Fibroblast of lung (primary cell): ENCODE data around the gene TMEM179. TPM values are rescaled to one million over a fixed set of nuclear protein-coding genes. Genes with fewer than 3 reads are reported as not detected.

Experiments used
- DNase-seq, 2 donors: peaks; one replicate each; pipeline versions ENCODE4 v3.0.0 to v3.0.0-alpha.2; 2010; ENCODE audit warnings: low read depth in 2 of 2
- H2AFZ ChIP-seq: 2 replicates; pipeline ENCODE4 v1.5.1; 2012; ENCODE audit warnings: low read length, control low read depth, inconsistent platforms
- H3K27ac ChIP-seq: 2 replicates; pipeline ENCODE4 v1.5.1; 2011; ENCODE audit warnings: low read length, control low read depth; ENCODE audit not compliant: insufficient read depth
- H3K27me3 ChIP-seq: 2 replicates; pipeline ENCODE4 v1.5.1; 2011; ENCODE audit warnings: mild to moderate bottlenecking, low read length; ENCODE audit not compliant: control insufficient read depth, insufficient read depth
- H3K36me3 ChIP-seq: 2 replicates; pipeline ENCODE4 v1.5.1; 2011; ENCODE audit warnings: low read length; ENCODE audit not compliant: control insufficient read depth, insufficient read depth
- H3K4me1 ChIP-seq: 2 replicates; pipeline ENCODE4 v1.5.1; 2011; ENCODE audit warnings: low read length; ENCODE audit not compliant: control insufficient read depth, insufficient read depth; ENCODE audit errors: extremely low read depth
- H3K4me2 ChIP-seq: 2 replicates; pipeline ENCODE4 v1.5.1; 2011; ENCODE audit warnings: low read length, control low read depth; ENCODE audit not compliant: insufficient read depth; ENCODE audit errors: extremely low read depth
- H3K4me3 ChIP-seq, 4 experiments: fragments of 200-600 bp in 1 of 4; sonication (generic) in 1 of 4; replicated peaks in 1 of 4; 2 replicates each; pipeline ENCODE4 v1.5.1; 2011 to 2016; ENCODE audit warnings: low read length in 4 of 4, low read depth in 3 of 4, mild to moderate bottlenecking in 3 of 4, control low read depth in 2 of 4, inconsistent platforms in 1 of 4, mixed read lengths in 1 of 4; ENCODE audit not compliant: insufficient read depth in 1 of 4; ENCODE audit errors: control extremely low read depth in 1 of 4
- H3K79me2 ChIP-seq: 2 replicates; pipeline ENCODE4 v1.5.1; 2012; ENCODE audit warnings: mild to moderate bottlenecking, low read length, inconsistent platforms; ENCODE audit not compliant: control insufficient read depth, insufficient read depth
- H3K9ac ChIP-seq: 2 replicates; pipeline ENCODE4 v1.5.1; 2011; ENCODE audit warnings: mild to moderate bottlenecking, low read length, control low read depth; ENCODE audit not compliant: insufficient read depth
- H3K9me3 ChIP-seq: 2 replicates; pipeline ENCODE4 v1.5.1; 2012; ENCODE audit warnings: low read depth, low read length; ENCODE audit not compliant: control insufficient read depth, insufficient read depth
- H4K20me1 ChIP-seq: 2 replicates; pipeline ENCODE4 v1.5.1; 2011; ENCODE audit warnings: low read length; ENCODE audit not compliant: control insufficient read depth, insufficient read depth; ENCODE audit errors: extremely low read depth
- EZH2 ChIP-seq: IDR thresholded peaks from 2 replicates; pipeline ENCODE4 v1.5.1; 2012; ENCODE audit warnings: low read length, control low read depth, mild to moderate bottlenecking; ENCODE audit errors: missing control alignments
- polyA plus RNA-seq, 2 donors: library from polyadenylated mRNA; depleted of rRNA in 1 of 2; stranded (reverse) in 1 of 2; unstranded in 1 of 2; fragments of >200 nt; gene quantifications; 2 replicates each; pipeline ENCODE4 v1.2.1, GENCODE V29; 2011 to 2012; ENCODE audit warnings: missing spikeins in 1 of 2
- total RNA-seq: library from RNA; depleted of rRNA; stranded (reverse); fragments of >200 nt; gene quantifications from 2 replicates; pipeline ENCODE4 v1.2.1, GENCODE V29; 2014
- TF ChIP-seq, protein P1 (sequence below), 2 donors: IDR thresholded peaks in 1 of 2; conservative IDR thresholded peaks in 1 of 2; 1 replicate in 1 of 2; 2 replicates in 1 of 2; pipeline ENCODE4 v1.5.1; 2011 to 2012; ENCODE audit warnings: low read length in 2 of 2, control low read depth in 1 of 2, inconsistent platforms in 1 of 2, low read depth in 1 of 2, mild to moderate bottlenecking in 1 of 2

TMEM179 gene
- total and polyA plus RNA-seq, 2 donors (not counting 1 experiment from before 2014, with no cell fraction given), result under 0.01 to 0.03 TPM

DNA sequence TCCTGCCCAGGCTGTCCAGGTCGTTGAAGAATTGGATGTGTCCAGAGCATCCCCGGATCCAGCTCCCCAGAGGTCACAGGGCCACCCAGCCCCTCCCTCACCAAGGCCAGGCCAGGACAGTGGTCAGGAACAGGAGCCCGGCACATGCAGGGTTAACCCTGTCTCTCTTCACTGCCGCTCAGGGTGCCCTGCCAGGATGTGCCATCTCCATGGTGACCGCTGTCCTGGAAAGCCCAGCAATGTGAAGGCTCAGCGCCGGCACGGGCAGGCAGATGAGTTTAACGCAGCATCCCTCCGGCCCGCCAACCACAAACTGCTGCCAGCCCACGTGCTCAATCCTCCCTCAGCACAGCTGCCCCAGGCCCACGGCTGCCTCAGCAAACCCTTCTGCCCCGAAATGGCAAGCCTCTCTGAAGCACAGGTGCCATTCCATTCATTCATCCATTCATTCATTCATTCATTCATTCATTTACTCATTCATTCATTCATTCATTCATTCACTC is 4.4 kb downstream of the TMEM179 start:
- DNase-seq, result no peak
- TF ChIP-seq, protein P1, sequence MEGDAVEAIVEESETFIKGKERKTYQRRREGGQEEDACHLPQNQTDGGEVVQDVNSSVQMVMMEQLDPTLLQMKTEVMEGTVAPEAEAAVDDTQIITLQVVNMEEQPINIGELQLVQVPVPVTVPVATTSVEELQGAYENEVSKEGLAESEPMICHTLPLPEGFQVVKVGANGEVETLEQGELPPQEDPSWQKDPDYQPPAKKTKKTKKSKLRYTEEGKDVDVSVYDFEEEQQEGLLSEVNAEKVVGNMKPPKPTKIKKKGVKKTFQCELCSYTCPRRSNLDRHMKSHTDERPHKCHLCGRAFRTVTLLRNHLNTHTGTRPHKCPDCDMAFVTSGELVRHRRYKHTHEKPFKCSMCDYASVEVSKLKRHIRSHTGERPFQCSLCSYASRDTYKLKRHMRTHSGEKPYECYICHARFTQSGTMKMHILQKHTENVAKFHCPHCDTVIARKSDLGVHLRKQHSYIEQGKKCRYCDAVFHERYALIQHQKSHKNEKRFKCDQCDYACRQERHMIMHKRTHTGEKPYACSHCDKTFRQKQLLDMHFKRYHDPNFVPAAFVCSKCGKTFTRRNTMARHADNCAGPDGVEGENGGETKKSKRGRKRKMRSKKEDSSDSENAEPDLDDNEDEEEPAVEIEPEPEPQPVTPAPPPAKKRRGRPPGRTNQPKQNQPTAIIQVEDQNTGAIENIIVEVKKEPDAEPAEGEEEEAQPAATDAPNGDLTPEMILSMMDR (conservative IDR thresholded peaks at IDR 0.05 in 1 of 2, IDR thresholded peaks at IDR 0.05 in 1 of 2; ENCODE audit: low read depth in 1 of 2, low read length in 2 of 2), result no peak
- no peak for TF ChIP-seq EZH2
- Histone ChIP-seq H3K4me1 (no peaks in the 10 kb centered on the region), H3K27ac (no peak overlapping the region), H3K27me3 (peaks cover 8% of the 10 kb centered on the region), H3K9ac (no peak overlapping the region), H3K9me3 (no peaks in the 10 kb centered on the region), H3K79me2 (no peaks in the 10 kb centered on the region), H3K4me2 (no peak overlapping the region), H4K20me1 (no peaks in the 10 kb centered on the region), H3K36me3 (no peaks in the 10 kb centered on the region), H2AFZ (no peak overlapping the region), H3K4me3 (no peak overlapping the region)

DNA sequence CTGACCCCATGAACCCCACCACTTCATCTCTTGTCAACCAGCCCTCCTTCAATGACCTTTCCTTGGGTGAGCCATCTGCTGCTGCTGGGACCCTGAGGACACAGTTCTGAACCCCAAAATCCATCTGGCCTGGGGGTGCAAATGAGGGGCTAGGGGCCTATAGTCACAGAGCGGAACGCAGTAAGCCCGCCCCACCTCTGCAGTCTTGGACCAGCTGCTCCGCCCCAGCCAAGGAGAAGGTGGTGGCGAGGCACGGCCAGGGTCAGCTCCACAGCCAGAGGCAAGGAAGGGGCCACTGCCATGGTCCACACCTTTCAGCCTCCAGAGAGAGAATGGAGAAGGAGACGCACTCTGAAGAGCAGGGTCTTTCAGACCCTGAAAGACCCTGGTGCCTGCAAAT is 5.1 kb downstream of the TMEM179 start:
- Histone ChIP-seq H3K79me2 (no peaks in the 10 kb centered on the region), H3K9me3 (no peaks in the 10 kb centered on the region), H3K4me1 (no peaks in the 10 kb centered on the region), H3K36me3 (no peaks in the 10 kb centered on the region), H3K4me2 (no peak overlapping the region), H2AFZ (no peak overlapping the region), H3K4me3 (no peak overlapping the region), H3K27ac (no peak overlapping the region), H3K27me3 (peaks cover 4% of the 10 kb centered on the region), H3K9ac (no peak overlapping the region), H4K20me1 (no peaks in the 10 kb centered on the region)
- DNase-seq, result no peak
- TF ChIP-seq, protein P1 (conservative IDR thresholded peaks at IDR 0.05 in 1 of 2, IDR thresholded peaks at IDR 0.05 in 1 of 2; ENCODE audit: low read depth in 1 of 2, low read length in 2 of 2), result no peak
- no peak for TF ChIP-seq EZH2

DNA sequence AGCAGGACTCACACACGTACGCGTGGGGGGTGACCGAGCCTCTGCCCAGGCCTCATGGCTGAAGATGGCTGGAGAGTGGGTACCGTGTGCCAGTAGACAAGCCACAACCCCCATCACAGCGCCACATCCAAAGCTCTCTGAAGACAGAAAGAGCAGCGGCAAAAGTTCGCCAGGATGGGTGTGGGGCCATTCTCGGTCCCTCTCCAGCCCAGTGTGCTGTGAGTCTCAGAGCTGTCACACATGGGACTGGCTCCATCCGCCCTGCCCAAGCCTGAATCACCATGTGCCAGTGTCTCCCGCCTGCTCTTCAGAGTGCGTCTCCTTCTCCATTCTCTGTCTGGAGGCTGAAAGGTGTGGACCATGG is 5.7 kb downstream of the TMEM179 start:
- Histone ChIP-seq H3K9me3 (no peaks in the 10 kb centered on the region), H4K20me1 (no peaks in the 10 kb centered on the region), H3K9ac (no peak overlapping the region), H3K4me3 (no peak overlapping the region), H3K4me2 (no peak overlapping the region), H3K27me3 (peaks cover 3% of the 10 kb centered on the region), H3K27ac (no peak overlapping the region), H3K4me1 (no peaks in the 10 kb centered on the region), H2AFZ (no peak overlapping the region), H3K79me2 (no peaks in the 10 kb centered on the region), H3K36me3 (no peaks in the 10 kb centered on the region)
- DNase-seq, result no peak
- TF ChIP-seq EZH2, result no peak
- TF ChIP-seq, protein P1 (conservative IDR thresholded peaks at IDR 0.05 in 1 of 2, IDR thresholded peaks at IDR 0.05 in 1 of 2; ENCODE audit: low read depth in 1 of 2, low read length in 2 of 2), result no peak
